CD14-positive monocyte (primary cell): ENCODE data around the gene RMDN3. TPM values are rescaled to one million over a fixed set of nuclear protein-coding genes. Genes with fewer than 3 reads are reported as not detected.

ENCODE experiments used
- DNase-seq, 3 donors: peaks; one replicate each; pipeline ENCODE4 v3.0.0-alpha.2; 2011 to 2022
- H2AFZ ChIP-seq: 2 replicates; pipeline ENCODE4 v1.6.0; 2012; ENCODE audit warnings: mild to moderate bottlenecking, low read depth, low read length, inconsistent platforms; ENCODE audit not compliant: insufficient read depth, poor library complexity, severe bottlenecking
- H3K27ac ChIP-seq, 2 donors: 1 replicate in 1 of 2; 2 replicates in 1 of 2; pipeline ENCODE4 v1.5.1; 2012 to 2013; ENCODE audit warnings: low read length in 2 of 2, control low read depth in 1 of 2, inconsistent platforms in 1 of 2, low read depth in 1 of 2, mild to moderate bottlenecking in 1 of 2
- H3K27me3 ChIP-seq, 2 donors: one replicate each; pipeline versions ENCODE4 v1.6.0 to v1.6.1; 2011 to 2013; ENCODE audit warnings: low read length in 2 of 2; ENCODE audit not compliant: control insufficient read depth in 2 of 2, insufficient read depth in 2 of 2
- H3K36me3 ChIP-seq, 2 donors: replicated peaks in 1 of 2; 1 replicate in 1 of 2; 2 replicates in 1 of 2; pipeline versions ENCODE4 v1.5.1 to v1.6.1; 2012 to 2013; ENCODE audit warnings: low read length in 2 of 2, control low read depth in 1 of 2, inconsistent platforms in 1 of 2, mild to moderate bottlenecking in 1 of 2; ENCODE audit not compliant: insufficient read depth in 2 of 2, control insufficient read depth in 1 of 2
- H3K4me1 ChIP-seq, 2 donors: 1 replicate in 1 of 2; 2 replicates in 1 of 2; pipeline versions ENCODE4 v1.5.1 to v1.6.1; 2012 to 2013; ENCODE audit warnings: low read length in 2 of 2, control low read depth in 1 of 2, inconsistent platforms in 1 of 2, mild to moderate bottlenecking in 1 of 2, moderate library complexity in 1 of 2; ENCODE audit not compliant: insufficient read depth in 2 of 2, control insufficient read depth in 1 of 2
- H3K4me2 ChIP-seq: replicated peaks from 2 replicates; pipeline ENCODE3; 2012; ENCODE audit warnings: low read length, moderate library complexity, mild to moderate bottlenecking; ENCODE audit not compliant: poor library complexity, severe bottlenecking; ENCODE audit errors: extremely low read depth
- H3K4me3 ChIP-seq, 3 experiments: fragments of 200-600 bp in 1 of 3; sonication (generic) in 1 of 3; replicated peaks in 1 of 3; 1 replicate in 2 of 3; 2 replicates in 1 of 3; pipeline ENCODE4 v1.5.1; 2011 to 2013; ENCODE audit warnings: low read length in 3 of 3, mild to moderate bottlenecking in 3 of 3, control low read depth in 2 of 3, low read depth in 2 of 3, inconsistent platforms in 1 of 3, moderate library complexity in 1 of 3
- H3K79me2 ChIP-seq: 2 replicates; pipeline ENCODE4 v1.6.0; 2012; ENCODE audit warnings: mild to moderate bottlenecking, control low read depth, inconsistent platforms, low read length, moderate library complexity; ENCODE audit not compliant: insufficient read depth
- H3K9ac ChIP-seq: 2 replicates; pipeline ENCODE4 v1.6.0; 2017; ENCODE audit warnings: low read length, mild to moderate bottlenecking; ENCODE audit not compliant: insufficient read depth, poor library complexity, severe bottlenecking
- H3K9me3 ChIP-seq, 2 donors: replicated peaks in 1 of 2; 1 replicate in 1 of 2; 2 replicates in 1 of 2; pipeline versions ENCODE4 v1.5.1 to v1.6.1; 2012 to 2013; ENCODE audit warnings: low read length in 2 of 2, control low read depth in 1 of 2; ENCODE audit not compliant: control insufficient read depth in 1 of 2, insufficient read depth in 1 of 2
- H4K20me1 ChIP-seq: 2 replicates; pipeline ENCODE4 v1.6.0; 2012; ENCODE audit warnings: mild to moderate bottlenecking, low read length, control low read depth, moderate library complexity; ENCODE audit not compliant: insufficient read depth
- H3K27ac Mint-ChIP-seq, 7 donors: one replicate each; pipeline ENCODE4 v1.8.0; 2020; ENCODE audit warnings: mild to moderate bottlenecking in 7 of 7, mixed read lengths in 7 of 7, moderate library complexity in 6 of 7, inconsistent platforms in 2 of 7
- H3K27me3 Mint-ChIP-seq, 3 donors: one replicate each; pipeline ENCODE4 v1.8.0; 2021 to 2022; ENCODE audit warnings: low read depth in 3 of 3, mild to moderate bottlenecking in 3 of 3, mixed read lengths in 3 of 3, moderate library complexity in 3 of 3, inconsistent platforms in 1 of 3
- H3K36me3 Mint-ChIP-seq, 2 donors: one replicate each; pipeline ENCODE4 v1.8.0; 2020; ENCODE audit warnings: mixed read lengths in 2 of 2, inconsistent platforms in 1 of 2, mild to moderate bottlenecking in 1 of 2
- H3K4me1 Mint-ChIP-seq: one replicate; pipeline ENCODE4 v1.8.0; 2020; ENCODE audit warnings: mild to moderate bottlenecking, mixed read lengths
- H3K4me3 Mint-ChIP-seq, 2 donors: one replicate each; pipeline ENCODE4 v1.8.0; 2020; ENCODE audit warnings: mild to moderate bottlenecking in 2 of 2, mixed read lengths in 2 of 2, moderate library complexity in 1 of 2
- H3K9me3 Mint-ChIP-seq, 7 donors: one replicate each; pipeline ENCODE4 v1.8.0; 2020 to 2022; ENCODE audit warnings: mixed read lengths in 7 of 7, mild to moderate bottlenecking in 6 of 7, moderate library complexity in 6 of 7, inconsistent platforms in 2 of 7
- CTCF ChIP-seq: fragments of 200-600 bp; IDR thresholded peaks from one replicate; pipeline ENCODE4 v1.8.0; 2022; ENCODE audit warnings: antibody characterized with exemption, mild to moderate bottlenecking
- WGBS: methylation state at CpG from one replicate; pipeline ENCODE4 v1.1.5; 2013; ENCODE audit warnings: missing lambda C conversion rate; ENCODE audit not compliant: insufficient coverage; 5-methylcytosine and 5-hydroxymethylcytosine counted together
- intact Hi-C, 2 donors: fragments of 100-400 bp; cut with micrococcal nuclease; formaldehyde crosslinking; loops; one replicate each; pipeline versions ENCODE4 v1.15.0 to v1.15.1; 2023
- polyA plus RNA-seq, 3 donors: library from polyadenylated mRNA; depleted of rRNA in 1 of 3; unstranded in 2 of 3; stranded (reverse) in 1 of 3; fragments of 300-500 nt in 2 of 3; fragments of >200 nt in 1 of 3; fragmentation: Illumina TruSeq in 2 of 3; gene quantifications; 1 replicate in 2 of 3; 2 replicates in 1 of 3; pipeline ENCODE4 v1.2.3, GENCODE V29; 2012 to 2021

RMDN3 gene
- polyA plus RNA-seq, 3 donors = 9.8 to 13.5 (median 13.2) TPM

DNA sequence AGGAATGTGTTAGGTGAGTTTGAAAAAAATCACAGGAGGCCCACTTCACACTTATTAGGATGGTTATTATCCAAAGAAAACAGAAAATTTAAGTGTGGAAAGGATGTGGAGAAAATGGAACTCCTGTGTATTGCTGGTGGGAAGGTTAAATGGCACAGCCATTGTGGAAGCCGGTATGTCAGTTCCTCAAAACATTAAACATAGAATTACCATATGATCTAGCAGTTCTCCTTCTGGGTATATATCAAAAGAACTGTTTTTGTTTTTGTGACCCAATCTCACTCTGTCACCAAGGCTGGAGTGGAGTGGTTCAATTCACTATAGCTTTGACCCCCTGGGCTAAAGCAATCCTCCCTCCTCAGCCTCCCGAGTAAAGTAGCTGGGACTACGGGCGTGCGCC is 41.5 kb upstream of the RMDN3 start:
- peaks cover 12 to 19% of the 10 kb centered on the region in 2 donors for H3K4me1 ChIP-seq
- no peak overlapping the region for H3K4me2 ChIP-seq
- H3K4me3 Mint-ChIP-seq = no peak overlapping the region
- no peak for TF ChIP-seq CTCF
- H3K79me2 ChIP-seq = peaks cover 34% of the 10 kb centered on the region
- no peaks in the 10 kb centered on the region for H3K27me3 Mint-ChIP-seq
- H3K9me3 ChIP-seq = no peaks in the 10 kb centered on the region
- H3K36me3 ChIP-seq = peaks cover 4 to 39% of the 10 kb centered on the region in 2 donors
- peak in 1 of 3 donors; percentile 10 for DNase-seq
- H3K9ac ChIP-seq = no peak overlapping the region
- peaks cover 24% of the 10 kb centered on the region for H3K4me1 Mint-ChIP-seq
- H3K36me3 Mint-ChIP-seq = peaks cover 35 to 53% of the 10 kb centered on the region in 2 donors
- H4K20me1 ChIP-seq = peaks cover 26% of the 10 kb centered on the region
- peak overlapping the region; percentile 17 to 81 (median 69) for H3K27ac Mint-ChIP-seq
- no peaks in the 10 kb centered on the region for H3K27me3 ChIP-seq
- intact Hi-C loops = no loop called here
- peak overlapping the region; percentile 27 to 61 for H3K27ac ChIP-seq
- H3K9me3 Mint-ChIP-seq = no peaks in the 10 kb centered on the region
- H3K4me3 ChIP-seq = no peak overlapping the region
- no peak overlapping the region for H2AFZ ChIP-seq
- WGBS = 100% methylated on average over 1 of the region's 5 CpGs

- H2AFZ ChIP-seq = no peak overlapping the region
- no peak overlapping the region for H3K4me2 ChIP-seq
- DNase-seq = no peak
- Mint-ChIP-seq H3K36me3 (peaks cover 32 to 53% of the 10 kb centered on the region in 2 donors), H3K4me1 (peaks cover 24% of the 10 kb centered on the region), H3K27me3 (no peaks in the 10 kb centered on the region), H3K27ac (peak overlapping the region in 3 of 7 donors; percentile 10 to 69 (median 48)), H3K4me3 (no peak overlapping the region), H3K9me3 (no peaks in the 10 kb centered on the region)
- no CpG with 5 or more reads among the region's 2 CpGs for whole genome bisulfite sequencing
- H4K20me1 ChIP-seq = peaks cover 26% of the 10 kb centered on the region
- peaks cover 32% of the 10 kb centered on the region for H3K79me2 ChIP-seq
- intact Hi-C loops = no loop called here
- peaks cover 12 to 19% of the 10 kb centered on the region in 2 donors for H3K4me1 ChIP-seq
- no peak overlapping the region for H3K9ac ChIP-seq
- H3K27ac ChIP-seq = peak overlapping the region in 1 of 2 donors; percentile 61
- peaks cover 4 to 38% of the 10 kb centered on the region in 2 donors for H3K36me3 ChIP-seq
- no peak for TF ChIP-seq CTCF
- H3K9me3 ChIP-seq = no peaks in the 10 kb centered on the region
- no peak overlapping the region for H3K4me3 ChIP-seq
- H3K27me3 ChIP-seq = no peaks in the 10 kb centered on the region
Measured at GRCh38 chr15:40796041-40796440, 41.0 kb upstream of the RMDN3 start.
